ENCODE measurements around the gene ZNF593. TPM values are rescaled to one million over a fixed set of nuclear protein-coding genes. Genes with fewer than 3 reads are reported as not detected.

Gene ZNF593
- total and polyA plus RNA-seq, 2 donors (not counting 1 experiment from before 2014, with no cell fraction given) = 10.7 to 60.0 TPM

- Histone ChIP-seq H3K4me2 (replicated peaks; ENCODE audit: low read depth, low read length, poor library complexity, severe bottlenecking) (peak overlapping the region; percentile 93), H3K36me3 (replicated peaks in 1 of 2; ENCODE audit: control extremely low read depth in 1 of 2, control insufficient read depth in 1 of 2, extremely low read depth in 1 of 2, insufficient read depth in 2 of 2, low read length in 1 of 2) (no peaks in the 10 kb centered on the region), H3K27me3 (replicated peaks in 1 of 4; ENCODE audit: control extremely low read depth in 1 of 4, control insufficient read depth in 3 of 4, insufficient read depth in 4 of 4, low read length in 3 of 4) (peaks cover 0 to 44% (median 17%) of the 10 kb centered on the region in 4 experiments), H4K20me1 (ENCODE audit: control insufficient read depth, insufficient read depth, low read length, poor library complexity, severe bottlenecking) (no peaks in the 10 kb centered on the region), H3K27ac (ENCODE audit: low read length in 2 of 2) (no peak overlapping the region), H2AFZ (ENCODE audit: insufficient read depth, low read depth, low read length, poor library complexity, severe bottlenecking) (peak overlapping the region; percentile 83), H3K9me3 (ENCODE audit: control extremely low read depth in 1 of 3, control insufficient read depth in 2 of 3, insufficient read depth in 1 of 3, low read length in 2 of 3) (peaks cover 0 to 3% (median 0%) of the 10 kb centered on the region in 3 donors), H3K9ac (ENCODE audit: low read length) (peak overlapping the region; percentile 55), H3K79me2 (ENCODE audit: control insufficient read depth, insufficient read depth, low read length) (no peaks in the 10 kb centered on the region), H3K4me1 (ENCODE audit: control insufficient read depth in 2 of 2, insufficient read depth in 2 of 2, low read length in 2 of 2) (peaks cover 23% of the 10 kb centered on the region in 2 donors), H3K4me3 (ENCODE audit: control extremely low read depth in 1 of 5, extremely low read depth in 1 of 5, insufficient read depth in 1 of 5, low read depth in 2 of 5, low read length in 4 of 5) (peak overlapping the region in 4 of 5 experiments; percentile 6 to 52 (median 43))
- H3K4me1 Mint-ChIP-seq = peaks cover 12% of the 10 kb centered on the region
- ChIA-PET POLR2A (interaction anchor here (0.6 kb wide), 1 partner anchor 736 kb away, joined by 3 read pairs; no protein-coding TSS in a partner anchor), CTCF (interaction anchor here (0.6 to 1.2 kb wide), 7 partner anchors 14 to 395 kb away, joined by 3 to 5 read pairs (median 4); no protein-coding TSS in a partner anchor)
- ATAC-seq (ENCODE audit: low read depth) (no peak), DNase-seq (no peak)
- peaks cover 15% of the 10 kb centered on the region for H3K27me3 Mint-ChIP-seq
- no peak overlapping the region for H3K27ac Mint-ChIP-seq
- 72% methylated on average over 9 of the region's 9 CpGs for WGBS (ENCODE audit: insufficient coverage)
- no peaks in the 10 kb centered on the region for H3K9me3 Mint-ChIP-seq (ENCODE audit: insufficient read depth)
- intact Hi-C loops (cut with micrococcal nuclease) = loop anchor here (1.0 to 5.0 kb wide), 2 partner anchors 58 to 126 kb away; no protein-coding TSS in a partner anchor
- no peak for TF ChIP-seq CTCF (IDR thresholded peaks at IDR 0.05)
- no peak for TF ChIP-seq EZH2 (IDR thresholded peaks at IDR 0.05; ENCODE audit: borderline replicate concordance, insufficient read depth, low read depth, low read length, poor library complexity, severe bottlenecking)
- H3K4me3 Mint-ChIP-seq = peak overlapping the region; percentile 52
Measured at GRCh38 chr1:26163684-26164035, 6.0 kb upstream of the ZNF593 start.
